Epithelial cell of esophagus (primary cell): ENCODE data around the gene BAHD1.
A peak's percentile ranks its signal among the peaks of the same experiment; 100 is the strongest.

Experiments used
- DNase-seq: peaks from one replicate; pipeline ENCODE4 v3.0.0; 2010; ENCODE audit warnings: low read depth
- H3K4me3 ChIP-seq: 2 replicates; pipeline ENCODE4 v1.5.1; 2011; ENCODE audit warnings: mild to moderate bottlenecking, low read length, control low read depth
- CTCF ChIP-seq: IDR thresholded peaks from 2 replicates; pipeline ENCODE4 v1.5.1; 2011; ENCODE audit warnings: low read depth, mild to moderate bottlenecking, low read length, control low read depth, inconsistent platforms; ENCODE audit not compliant: insufficient read depth; ENCODE audit errors: missing control alignments

The BAHD1 gene

DNA sequence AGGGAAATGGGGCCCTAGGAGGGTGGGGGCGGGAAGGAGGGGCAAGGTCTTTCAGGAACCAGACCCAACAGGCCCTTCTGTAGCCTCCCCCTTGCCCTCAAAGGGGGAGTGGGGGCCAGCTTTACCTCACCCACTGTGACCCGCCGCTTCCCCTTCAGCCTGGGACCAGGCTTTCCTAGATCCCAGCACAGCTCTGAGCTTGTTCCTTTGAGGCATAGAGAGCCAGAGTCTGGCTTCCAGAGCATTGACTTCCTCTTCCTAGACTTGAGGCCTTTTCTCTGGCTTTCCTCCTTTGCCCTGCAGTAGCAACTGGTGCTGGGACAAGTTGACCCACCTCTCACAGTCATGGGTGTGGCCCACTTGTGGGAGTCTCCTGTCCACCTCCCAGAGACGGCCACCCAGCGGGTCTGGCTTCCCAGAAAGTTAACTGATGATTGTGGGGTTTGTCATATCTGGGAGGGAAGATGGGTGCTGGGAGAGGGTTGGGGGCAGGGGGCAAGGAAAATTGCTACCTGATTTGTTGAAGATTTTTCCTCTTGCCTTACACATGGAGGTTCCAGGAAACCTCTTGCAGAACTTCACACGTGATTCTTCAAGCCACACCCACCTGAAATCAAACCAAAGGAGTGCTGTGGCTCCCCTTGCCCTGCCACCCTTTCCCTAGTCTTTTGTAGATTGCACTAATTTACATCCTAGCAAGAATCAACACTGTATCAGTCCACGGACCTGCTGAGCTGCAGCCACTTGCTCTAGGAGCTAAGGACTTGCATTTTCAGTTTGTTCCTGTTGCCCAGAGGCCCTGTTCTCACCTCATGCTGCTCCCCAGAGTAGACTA, 25.9 kb downstream of the BAHD1 start:
- DNase-seq = no peak
- no peak for TF ChIP-seq CTCF
- no peak overlapping the region for H3K4me3 ChIP-seq

- TF ChIP-seq CTCF = no peak
- no peak for DNase-seq
- H3K4me3 ChIP-seq = no peak overlapping the region
Observed at GRCh38 chr15:40467261-40467615, 26.5 kb downstream of the BAHD1 start.

DNA sequence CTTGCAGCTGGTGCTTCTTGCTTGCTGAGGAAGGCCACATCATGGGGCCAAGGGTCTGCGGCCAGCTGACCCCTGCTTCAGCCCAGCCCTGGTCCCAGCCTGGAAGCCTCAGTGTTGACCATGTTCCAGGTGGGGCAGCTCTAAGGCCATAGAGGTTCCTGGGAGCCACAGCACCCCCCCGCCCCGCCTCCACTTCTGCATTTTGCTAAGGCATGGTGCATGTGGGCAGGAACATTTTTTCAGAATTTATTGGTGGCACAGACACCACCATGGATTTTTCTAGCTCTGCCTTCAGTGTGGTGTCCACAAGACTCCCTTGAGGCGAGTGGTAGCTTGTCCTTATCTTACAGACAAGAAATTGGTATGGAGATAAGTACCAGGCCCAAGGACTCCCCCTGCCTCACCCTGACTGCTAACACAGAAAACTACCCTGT, 28.2 kb downstream of the BAHD1 start:
- no peak for TF ChIP-seq CTCF
- no peak for DNase-seq
- H3K4me3 ChIP-seq = no peak overlapping the region

- no peak for TF ChIP-seq CTCF
- H3K4me3 ChIP-seq = no peak overlapping the region
- no peak for DNase-seq
Observed at GRCh38 chr15:40469776-40470390, 29.1 kb downstream of the BAHD1 start.

GRCh38 chr15:40470423-40471104, 29.8 kb downstream of the BAHD1 start, which contains the start of gene CHST14:
TSS of gene CHST14 (plus strand) at chr15:40470984. CDS start at chr15:40471214, 230 bp downstream.
- DNase-seq = no peak
- H3K4me3 ChIP-seq = peak within 1 kb of the TSS; percentile 56
- no peak for TF ChIP-seq CTCF

GRCh38 chr15:40471105-40471807, 30.5 kb downstream of the BAHD1 start:
- DNase-seq = no peak
- peak overlapping the region; percentile 56 for H3K4me3 ChIP-seq
- TF ChIP-seq CTCF = no peak
